Measurements from ENCODE around the gene OR2B3. TPM values are rescaled to one million over a fixed set of nuclear protein-coding genes. Genes with fewer than 3 reads are reported as not detected.

Gene OR2B3, protein sequence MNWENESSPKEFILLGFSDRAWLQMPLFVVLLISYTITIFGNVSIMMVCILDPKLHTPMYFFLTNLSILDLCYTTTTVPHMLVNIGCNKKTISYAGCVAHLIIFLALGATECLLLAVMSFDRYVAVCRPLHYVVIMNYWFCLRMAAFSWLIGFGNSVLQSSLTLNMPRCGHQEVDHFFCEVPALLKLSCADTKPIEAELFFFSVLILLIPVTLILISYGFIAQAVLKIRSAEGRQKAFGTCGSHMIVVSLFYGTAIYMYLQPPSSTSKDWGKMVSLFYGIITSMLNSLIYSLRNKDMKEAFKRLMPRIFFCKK
- not detected in 5 replicates for total RNA-seq (2022; extraction: Qiagen RNA extraction; ENCODE audit: low read depth)

GRCh38 chr6:29087213-29087612 is at the start of gene OR2B3:
Gene OR2B3 (minus strand): TSS chr6:29087313. CDS start chr6:29087248, 65 bp downstream.

GRCh38 chr6:29107758-29108157 is 20.6 kb upstream of the OR2B3 start, which contains the start of gene OR2J3:
Gene OR2J3 (plus strand): TSS chr6:29108058. CDS start chr6:29111891, 3,833 bp downstream.

DNA sequence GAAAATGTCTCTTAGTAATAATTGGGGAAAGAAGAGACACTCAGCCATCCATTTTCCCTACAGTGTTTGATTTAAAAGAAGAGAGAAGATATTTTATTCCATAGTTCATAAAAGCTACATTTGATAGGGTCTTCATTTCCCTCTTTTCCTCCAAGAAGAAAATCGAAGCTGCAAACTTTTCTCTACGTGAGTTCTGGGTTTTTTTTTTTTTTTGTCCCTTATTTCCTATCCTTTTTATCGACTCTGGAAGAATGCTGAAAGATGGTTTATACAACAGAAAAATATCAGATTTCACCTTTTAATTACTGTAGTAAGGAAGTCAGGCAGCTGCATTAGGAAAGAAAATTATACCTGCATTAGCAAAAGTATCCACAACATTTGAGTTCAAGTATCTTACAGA is 12.1 kb upstream of the OR2B3 start, which contains the start of gene OR2J1:
TSS of gene OR2J1 (plus strand) at position 301 of the 400 bp plus-strand sequence. CDS start 1,453 bp downstream, outside the sequence.

DNA sequence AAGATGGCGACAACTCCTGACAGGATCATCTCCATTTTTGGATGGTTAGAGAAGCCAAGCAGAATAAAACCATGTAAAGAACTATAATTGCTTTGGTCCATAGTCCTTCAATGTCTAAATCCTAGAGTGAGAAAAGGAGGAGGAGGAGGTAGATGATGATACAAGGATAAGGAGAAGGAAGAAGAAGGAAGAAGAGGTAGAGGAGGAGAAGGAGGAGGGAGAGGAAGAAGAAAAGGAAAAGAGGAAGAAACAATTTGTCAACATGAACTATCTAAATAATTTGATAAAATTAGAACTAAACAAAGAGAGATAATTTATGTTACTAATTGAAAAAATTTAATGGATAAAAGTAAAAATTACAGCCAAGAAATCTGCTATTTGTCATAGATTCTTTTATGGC is 42.0 kb downstream of the OR2B3 start, which contains the start of gene OR2W1:
TSS of gene OR2W1 (minus strand) at position 101 of the 400 bp plus-strand sequence. CDS start at position 101, 0 bp downstream.

Other genes with a start within 250 kb of the OR2B3 start
- gene TRIM27, start 163.3 kb downstream of the OR2B3 start, total RNA-seq (2022; extraction: Qiagen RNA extraction; ENCODE audit: low read depth): 40.7 to 48.8 TPM (median 45.8 TPM) in 5 replicates
- gene ZNF311, start 82.0 kb downstream of the OR2B3 start, total RNA-seq (2022; extraction: Qiagen RNA extraction; ENCODE audit: low read depth): 0.15 to 0.37 TPM (median 0.19 TPM) in 5 replicates
- not detected in 5 replicates for gene OR2W1, start 42.1 kb downstream of the OR2B3 start, total RNA-seq (2022; extraction: Qiagen RNA extraction; ENCODE audit: low read depth)
- not detected in 5 replicates for gene OR2J1, start 12.2 kb upstream of the OR2B3 start, total RNA-seq (2022; extraction: Qiagen RNA extraction; ENCODE audit: low read depth)
- gene OR2J3, start 20.7 kb upstream of the OR2B3 start, total RNA-seq (2022; extraction: Qiagen RNA extraction; ENCODE audit: low read depth): not detected in 5 replicates
- gene OR2J2, start 83.6 kb upstream of the OR2B3 start, total RNA-seq (2022; extraction: Qiagen RNA extraction; ENCODE audit: low read depth): not detected in 5 replicates
- gene OR14J1, start 214.4 kb upstream of the OR2B3 start, total RNA-seq (2022; extraction: Qiagen RNA extraction; ENCODE audit: low read depth): not detected in 5 replicates

All from A549 treated with DMSO at 1 μM for 4 hours (cell line).